Aortic smooth muscle cell (primary cell): ENCODE measurements around the gene GTF2H3. TPM values are rescaled to one million over a fixed set of nuclear protein-coding genes. Genes with fewer than 3 reads are reported as not detected.

Source experiments
- total RNA-seq: library from RNA; depleted of rRNA; stranded (reverse); fragments of >200 nt; gene quantifications from 2 replicates; pipeline ENCODE4 v1.2.3, GENCODE V29; 2014

GTF2H3 gene
- total RNA-seq: 25.4 and 27.8 TPM in 2 replicates

GRCh38 chr12:123633379-123634141 is at the start of gene GTF2H3, which contains the start of gene EIF2B1:
GTF2H3 (plus strand) TSS chr12:123633829; CDS start chr12:123633860, 31 bp downstream.
EIF2B1 (minus strand) TSS chr12:123633686; CDS start chr12:123633557, 129 bp downstream.

GRCh38 chr12:123601602-123602489 is 31.8 kb upstream of the GTF2H3 start, which contains the start of gene DDX55:
DDX55 (plus strand) TSS chr12:123602099; CDS start chr12:123602149, 50 bp downstream.

GRCh38 chr12:123670882-123671728 is 37.5 kb downstream of the GTF2H3 start, which contains the start of gene TCTN2:
TCTN2 (plus strand) TSS chr12:123671113; CDS start chr12:123671241, 128 bp downstream.

Other genes with a start within 250 kb of the GTF2H3 start
- 67.6 and 72.7 TPM in 2 replicates for gene KMT5A, start 249.7 kb upstream of the GTF2H3 start, total RNA-seq
- 29.6 and 35.2 TPM in 2 replicates for gene RILPL2, start 197.1 kb upstream of the GTF2H3 start, total RNA-seq
- gene SNRNP35, start 175.7 kb upstream of the GTF2H3 start, total RNA-seq: 21.5 and 25.0 TPM in 2 replicates
- 12.0 and 13.2 TPM in 2 replicates for gene RILPL1, start 100.1 kb upstream of the GTF2H3 start, total RNA-seq
- 484 and 519 TPM in 2 replicates for gene TMED2, start 49.3 kb upstream of the GTF2H3 start, total RNA-seq
- 13.2 and 19.6 TPM in 2 replicates for gene DDX55, start 31.7 kb upstream of the GTF2H3 start, total RNA-seq
- 42.3 and 46.3 TPM in 2 replicates for gene EIF2B1, start 143 bp upstream of the GTF2H3 start, total RNA-seq
- gene TCTN2, start 37.3 kb downstream of the GTF2H3 start, total RNA-seq: 11.6 and 15.4 TPM in 2 replicates
- gene ATP6V0A2, start 78.5 kb downstream of the GTF2H3 start, total RNA-seq: 16.4 and 22.2 TPM in 2 replicates
- gene DNAH10, start 128.5 kb downstream of the GTF2H3 start, total RNA-seq: 0.13 TPM in 1 of 2 replicates, not detected in the other